Sigmoid colon (tissue), 7 donors: ENCODE results near the gene TBC1D2. TPM values are rescaled to one million over a fixed set of nuclear protein-coding genes. Genes with fewer than 3 reads are reported as not detected.

Experiments
- DNase-seq: peaks from one replicate; pipeline ENCODE4 v3.0.0-alpha.2; 2019
- H3K27ac ChIP-seq, 4 donors: fragments of 200-600 bp; sonication (generic); one replicate each; pipeline ENCODE4 v1.5.1; 2016 to 2019; ENCODE audit warnings: mild to moderate bottlenecking in 1 of 4
- H3K27me3 ChIP-seq, 3 donors: fragments of 200-600 bp; sonication (generic); one replicate each; pipeline ENCODE4 v1.5.1; 2019; ENCODE audit warnings: mild to moderate bottlenecking in 1 of 3
- H3K36me3 ChIP-seq, 4 donors: fragments of 200-600 bp; sonication (generic); one replicate each; pipeline ENCODE4 v1.5.1; 2016 to 2019
- H3K4me1 ChIP-seq, 4 donors: fragments of 200-600 bp; sonication (generic); one replicate each; pipeline ENCODE4 v1.5.1; 2017 to 2019
- H3K4me3 ChIP-seq, 4 donors: fragments of 200-600 bp; sonication (generic); one replicate each; pipeline ENCODE4 v1.5.1; 2017 to 2019; ENCODE audit warnings: mild to moderate bottlenecking in 2 of 4, moderate library complexity in 1 of 4
- H3K9me3 ChIP-seq, 4 donors: fragments of 200-600 bp in 3 of 4; sonication (generic) in 3 of 4; one replicate each; pipeline versions ENCODE4 v1.5.1 to v1.6.1; 2013 to 2019
- EP300 ChIP-seq, 4 donors: sonication (generic); formaldehyde crosslinking; IDR thresholded peaks; one replicate each; pipeline ENCODE4 v1.6.1; 2017; ENCODE audit warnings: antibody characterized with exemption in 4 of 4
- POLR2A ChIP-seq, 2 donors: fragments of 450-650 bp; IDR thresholded peaks; one replicate each; pipeline ENCODE4 v1.6.1; 2016; ENCODE audit warnings: antibody characterized with exemption in 2 of 2, mild to moderate bottlenecking in 2 of 2, moderate library complexity in 2 of 2
- POLR2AphosphoS5 ChIP-seq, 4 donors: sonication (generic); formaldehyde crosslinking; IDR thresholded peaks; one replicate each; pipeline ENCODE4 v1.6.1; 2017; ENCODE audit warnings: antibody characterized with exemption in 4 of 4
- WGBS, 2 donors: extraction: QIAGEN DNeasy Blood & Tissue Kit; methylation state at CpG; one replicate each; pipeline ENCODE4 v1.1.7; 2013; 5-methylcytosine and 5-hydroxymethylcytosine counted together
- intact Hi-C: fragments of 100-400 bp; cut with DNase I; formaldehyde crosslinking; loops from one replicate; pipeline ENCODE4 v1.15.1; 2023
- polyA plus RNA-seq, 3 donors: library from polyadenylated mRNA; stranded (reverse); fragments of 200-250 nt; gene quantifications; one replicate each; pipeline ENCODE4 v1.2.3, GENCODE V29; 2013
- total RNA-seq, 4 donors: library from RNA; depleted of rRNA; stranded (reverse); fragments of >200 nt; gene quantifications; one replicate each; pipeline ENCODE4 v1.1.0, GENCODE V29; 2016
- TF ChIP-seq, protein P1 (sequence below), 4 experiments: fragments of 450-650 bp in 3 of 4; fragments of 200-600 bp in 1 of 4; IDR thresholded peaks; one replicate each; pipeline ENCODE4 v1.5.1; 2016 to 2019; ENCODE audit warnings: antibody characterized with exemption in 4 of 4, mild to moderate bottlenecking in 3 of 4, moderate library complexity in 2 of 4
- donor health status: healthy with polysubstance abuse.
- donor health status: Bipolar disorder and iron deficiency.
- donor health status: healthy.

The TBC1D2 gene
- total and polyA plus RNA-seq, 7 donors, result 4.8 to 23.8 (median 13.3) TPM

DNA sequence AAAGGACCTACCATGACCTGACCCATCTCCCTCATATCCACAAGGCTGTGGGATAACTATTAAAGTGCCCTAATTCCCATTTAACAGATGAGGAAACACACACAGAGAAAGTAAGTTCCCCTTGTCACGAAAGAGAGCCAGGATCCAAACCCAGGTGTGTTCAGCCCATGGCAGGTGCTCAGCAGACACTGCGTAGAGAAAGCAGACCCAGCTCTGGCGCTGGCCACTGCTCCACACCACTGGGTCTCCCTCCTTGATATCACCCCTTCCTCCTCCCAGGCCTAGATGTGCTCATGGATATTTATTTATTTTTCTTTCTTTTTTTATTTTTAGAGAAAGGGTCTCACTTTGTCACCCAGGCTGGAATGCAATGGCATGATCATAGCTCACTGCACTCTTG lies 39.1 kb downstream of the TBC1D2 start:
- intact Hi-C loops, result no loop called here
- H3K9me3 ChIP-seq, result no peaks in the 10 kb centered on the region
- H3K4me1 ChIP-seq, result no peaks in the 10 kb centered on the region
- H3K27ac ChIP-seq, result no peak overlapping the region
- WGBS, 2 donors, result 96 to 97% methylated on average over 3 of the region's 3 CpGs
- no peak for DNase-seq
- no peaks in the 10 kb centered on the region for H3K27me3 ChIP-seq
- no peak for TF ChIP-seq EP300 (IDR thresholded peaks at IDR 0.05)
- no peak overlapping the region for H3K4me3 ChIP-seq
- peaks cover 0 to 32% (median 12%) of the 10 kb centered on the region in 4 donors for H3K36me3 ChIP-seq

DNA sequence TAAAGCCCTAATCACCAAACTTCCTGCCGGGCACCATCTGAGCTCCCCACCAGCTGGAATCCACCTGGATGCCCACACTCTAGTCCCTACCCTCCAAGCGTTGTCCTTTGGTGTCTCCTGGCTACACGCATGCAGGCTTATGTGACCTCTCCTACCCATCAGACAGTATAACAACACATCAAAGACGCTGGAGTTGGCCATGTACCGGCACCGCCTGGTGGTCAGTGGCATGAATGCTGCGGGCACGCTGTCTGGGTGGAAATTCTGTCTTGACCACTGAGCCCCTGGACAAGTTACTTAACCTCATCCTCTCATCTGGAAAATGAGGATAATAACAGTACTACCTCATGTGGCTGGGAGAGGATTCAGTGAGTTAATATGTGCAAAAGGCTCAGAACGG lies 39.6 kb downstream of the TBC1D2 start:
- H3K36me3 ChIP-seq, result peaks cover 0 to 29% (median 10%) of the 10 kb centered on the region in 4 donors
- H3K9me3 ChIP-seq, result no peaks in the 10 kb centered on the region
- peak overlapping the region in 1 of 4 donors; percentile 67 for H3K27ac ChIP-seq
- TF ChIP-seq POLR2A (IDR thresholded peaks at IDR 0.05), result no peak
- no peak for TF ChIP-seq EP300 (IDR thresholded peaks at IDR 0.05)
- TF ChIP-seq POLR2AphosphoS5 (IDR thresholded peaks at IDR 0.05), result no peak
- TF ChIP-seq, protein P1, sequence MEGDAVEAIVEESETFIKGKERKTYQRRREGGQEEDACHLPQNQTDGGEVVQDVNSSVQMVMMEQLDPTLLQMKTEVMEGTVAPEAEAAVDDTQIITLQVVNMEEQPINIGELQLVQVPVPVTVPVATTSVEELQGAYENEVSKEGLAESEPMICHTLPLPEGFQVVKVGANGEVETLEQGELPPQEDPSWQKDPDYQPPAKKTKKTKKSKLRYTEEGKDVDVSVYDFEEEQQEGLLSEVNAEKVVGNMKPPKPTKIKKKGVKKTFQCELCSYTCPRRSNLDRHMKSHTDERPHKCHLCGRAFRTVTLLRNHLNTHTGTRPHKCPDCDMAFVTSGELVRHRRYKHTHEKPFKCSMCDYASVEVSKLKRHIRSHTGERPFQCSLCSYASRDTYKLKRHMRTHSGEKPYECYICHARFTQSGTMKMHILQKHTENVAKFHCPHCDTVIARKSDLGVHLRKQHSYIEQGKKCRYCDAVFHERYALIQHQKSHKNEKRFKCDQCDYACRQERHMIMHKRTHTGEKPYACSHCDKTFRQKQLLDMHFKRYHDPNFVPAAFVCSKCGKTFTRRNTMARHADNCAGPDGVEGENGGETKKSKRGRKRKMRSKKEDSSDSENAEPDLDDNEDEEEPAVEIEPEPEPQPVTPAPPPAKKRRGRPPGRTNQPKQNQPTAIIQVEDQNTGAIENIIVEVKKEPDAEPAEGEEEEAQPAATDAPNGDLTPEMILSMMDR (IDR thresholded peaks at IDR 0.05), result no peak
- no peaks in the 10 kb centered on the region for H3K4me1 ChIP-seq
- 61 to 86% methylated on average over 9 of the region's 9 CpGs for WGBS, 2 donors
- no peaks in the 10 kb centered on the region for H3K27me3 ChIP-seq
- DNase-seq, result no peak
- no peak overlapping the region for H3K4me3 ChIP-seq
- intact Hi-C loops, result no loop called here

DNA sequence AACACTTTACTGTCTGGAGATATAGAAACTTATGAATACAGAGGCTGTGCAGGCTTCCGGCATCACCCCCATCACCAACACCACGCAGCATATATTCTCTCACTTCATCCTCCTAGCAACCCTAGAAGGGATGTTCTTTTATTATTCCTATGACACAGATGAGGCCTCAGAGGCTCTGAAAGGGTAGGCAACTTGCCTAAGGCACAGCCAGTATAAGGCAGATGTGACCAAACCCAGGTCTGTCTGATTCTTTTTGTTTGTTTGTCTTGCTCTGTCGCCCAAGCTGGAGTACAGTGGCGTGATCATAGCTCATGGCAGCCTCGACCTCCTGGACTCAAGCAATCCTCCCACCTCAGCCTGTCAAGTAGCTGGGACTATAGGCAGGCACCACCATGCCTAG lies 40.2 kb downstream of the TBC1D2 start:
- 86 to 87% methylated on average over 5 of the region's 5 CpGs for WGBS, 2 donors
- no peak overlapping the region for H3K4me3 ChIP-seq
- H3K27ac ChIP-seq, result peak overlapping the region in 2 of 4 donors; percentile 30 to 67
- TF ChIP-seq, protein P1 (IDR thresholded peaks at IDR 0.05), result no peak
- TF ChIP-seq POLR2AphosphoS5 (IDR thresholded peaks at IDR 0.05) (no peak), EP300 (IDR thresholded peaks at IDR 0.05) (no peak), POLR2A (IDR thresholded peaks at IDR 0.05) (no peak)
- intact Hi-C loops, result no loop called here
- no peaks in the 10 kb centered on the region for H3K9me3 ChIP-seq
- H3K27me3 ChIP-seq, result no peaks in the 10 kb centered on the region
- H3K4me1 ChIP-seq, result no peaks in the 10 kb centered on the region
- peaks cover 0 to 23% (median 8%) of the 10 kb centered on the region in 4 donors for H3K36me3 ChIP-seq
- no peak for DNase-seq

DNA sequence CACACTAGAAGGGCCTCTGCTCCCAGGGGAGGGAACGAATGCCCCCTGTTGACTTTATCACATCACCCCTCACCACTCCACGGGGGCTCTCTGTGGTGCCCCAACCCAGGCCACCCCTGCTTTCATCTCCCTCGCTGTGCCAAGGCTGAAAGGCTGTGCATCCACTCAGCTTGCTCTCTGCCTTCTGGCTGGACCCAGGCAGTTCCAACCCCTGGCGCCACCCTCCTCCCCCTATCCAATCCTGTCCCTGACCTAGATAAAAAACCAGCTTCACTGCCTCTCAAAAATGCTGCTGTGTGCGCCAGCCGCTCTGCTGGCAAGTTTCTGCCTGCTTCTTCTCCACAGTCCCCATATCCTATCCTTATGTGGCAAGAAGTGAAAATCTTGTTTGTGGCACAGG lies 40.6 kb downstream of the TBC1D2 start:
- TF ChIP-seq EP300 (IDR thresholded peaks at IDR 0.05) (no peak), POLR2A (IDR thresholded peaks at IDR 0.05) (no peak), POLR2AphosphoS5 (IDR thresholded peaks at IDR 0.05) (no peak)
- TF ChIP-seq, protein P1 (IDR thresholded peaks at IDR 0.05), result no peak
- intact Hi-C loops, result no loop called here
- Histone ChIP-seq H3K36me3 (peaks cover 0 to 19% (median 5%) of the 10 kb centered on the region in 4 donors), H3K27me3 (no peaks in the 10 kb centered on the region), H3K4me1 (no peaks in the 10 kb centered on the region), H3K27ac (peak overlapping the region in 2 of 4 donors; percentile 30 to 67), H3K9me3 (no peaks in the 10 kb centered on the region), H3K4me3 (no peak overlapping the region)
- no peak for DNase-seq
- WGBS, 2 donors, result 78 to 82% methylated on average over 6 of the region's 6 CpGs

DNA sequence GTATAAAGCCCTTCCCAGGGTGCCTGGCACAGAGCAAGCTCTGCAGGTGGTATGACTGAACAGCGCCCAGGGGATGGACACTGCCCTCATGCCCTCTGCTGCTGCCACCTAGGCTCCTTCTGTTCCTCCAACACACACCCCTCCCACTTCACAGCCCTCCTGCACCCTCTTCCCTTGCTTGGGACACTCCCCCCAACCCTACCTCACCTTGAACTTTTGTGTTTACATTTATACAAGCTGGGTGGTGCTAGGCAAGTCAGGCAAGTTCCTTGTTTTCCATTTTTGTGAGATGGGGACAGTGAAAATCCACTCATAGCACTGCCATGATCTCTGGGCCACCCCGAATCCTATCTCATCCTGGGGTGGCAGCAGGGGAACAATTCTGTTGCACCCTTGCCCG lies 44.2 kb downstream of the TBC1D2 start:
- TF ChIP-seq EP300 (IDR thresholded peaks at IDR 0.05), result no peak
- no peak for TF ChIP-seq POLR2AphosphoS5 (IDR thresholded peaks at IDR 0.05)
- TF ChIP-seq, protein P1 (IDR thresholded peaks at IDR 0.05), result no peak
- no peak for TF ChIP-seq POLR2A (IDR thresholded peaks at IDR 0.05)
- DNase-seq, result no peak
- H3K27ac ChIP-seq, result no peak overlapping the region
- H3K36me3 ChIP-seq, result peaks cover 0 to 7% (median 2%) of the 10 kb centered on the region in 4 donors
- WGBS, 2 donors, result 79 to 92% methylated on average over 3 of the region's 3 CpGs
- intact Hi-C loops, result no loop called here
- H3K4me1 ChIP-seq, result no peaks in the 10 kb centered on the region
- no peaks in the 10 kb centered on the region for H3K9me3 ChIP-seq
- no peak overlapping the region for H3K4me3 ChIP-seq
- no peaks in the 10 kb centered on the region for H3K27me3 ChIP-seq
